HepG2 (cell line): Measurements from ENCODE around the gene USP7. TPM values are rescaled to one million over a fixed set of nuclear protein-coding genes. Genes with fewer than 3 reads are reported as not detected.

Experiments
- ELK4 ChIP-seq: sonication (generic); formaldehyde crosslinking; IDR thresholded peaks from 2 replicates; pipeline ENCODE4 v1.9.0; 2021; ENCODE audit warnings: missing genetic modification reagents, borderline replicate concordance
- EP300 ChIP-seq, 3 experiments: sonication (generic) in 1 of 3; formaldehyde crosslinking in 1 of 3; IDR thresholded peaks; 2 replicates each; pipeline versions ENCODE4 v1.5.1 to v1.6.1; 2011 to 2020; ENCODE audit warnings: low read depth in 2 of 3, low read length in 2 of 3, borderline replicate concordance in 1 of 3, improper control_type of control experiment in 1 of 3, mild to moderate bottlenecking in 1 of 3, missing genetic modification reagents in 1 of 3, moderate library complexity in 1 of 3
- HBP1 ChIP-seq: IDR thresholded peaks from 2 replicates; pipeline ENCODE4 v1.6.1; 2016; ENCODE audit warnings: low read depth, control low read depth
- PCBP2 ChIP-seq: fragments of 200-400 bp; formaldehyde crosslinking; optimal IDR thresholded peaks from 2 replicates; pipeline ENCODE3; 2018; ENCODE audit warnings: low read length, low read depth; ENCODE audit not compliant: poor library complexity, severe bottlenecking
- PRDM15 ChIP-seq: sonication (generic); formaldehyde crosslinking; IDR thresholded peaks from 2 replicates; pipeline ENCODE4 v1.4.0; 2020; ENCODE audit warnings: missing genetic modification reagents
- SRY ChIP-seq: sonication (generic); formaldehyde crosslinking; IDR thresholded peaks from 2 replicates; pipeline ENCODE4 v1.8.0; 2022; ENCODE audit warnings: mild to moderate bottlenecking, missing genetic modification reagents
- TOE1 ChIP-seq: sonication (generic); formaldehyde crosslinking; IDR thresholded peaks from 2 replicates; pipeline ENCODE4 v1.4.0; 2020; ENCODE audit warnings: mild to moderate bottlenecking, missing genetic modification reagents
- ZNF275 ChIP-seq: sonication (generic); formaldehyde crosslinking; IDR thresholded peaks from 2 replicates; pipeline ENCODE4 v1.8.0; 2022; ENCODE audit warnings: missing genetic modification reagents, mild to moderate bottlenecking, inconsistent platforms, borderline replicate concordance
- ZNF563 ChIP-seq: sonication (generic); formaldehyde crosslinking; IDR thresholded peaks from 2 replicates; pipeline ENCODE4 v1.8.0; 2022; ENCODE audit warnings: mild to moderate bottlenecking, moderate library complexity, missing genetic modification reagents
- ZNF564 ChIP-seq: sonication (generic); formaldehyde crosslinking; IDR thresholded peaks from 2 replicates; pipeline ENCODE4 v1.8.1; 2023; ENCODE audit warnings: mild to moderate bottlenecking, missing genetic modification reagents
- ZNF75D ChIP-seq: sonication (generic); formaldehyde crosslinking; IDR thresholded peaks from 2 replicates; pipeline ENCODE4 v1.8.1; 2023; ENCODE audit warnings: missing genetic modification reagents, mild to moderate bottlenecking, borderline replicate concordance
- polyA plus RNA-seq, 8 experiments: library from polyadenylated mRNA; depleted of rRNA in 3 of 8; stranded (reverse) in 7 of 8; unstranded in 1 of 8; fragments of >200 nt; fragmentation: Illumina TruSeq in 4 of 8; extraction: Trizol in 4 of 8; gene quantifications; 2 replicates each; pipeline versions ENCODE4 v1.2.1 to v1.2.3, GENCODE V29; 2011 to 2016; ENCODE audit warnings: low read depth in 4 of 8, missing spikeins in 1 of 8, mixed read lengths in 1 of 8; ENCODE audit not compliant: insufficient read depth in 1 of 8
- total RNA-seq, 5 experiments: library from RNA; depleted of rRNA; stranded (reverse); fragments of >200 nt; fragmentation: Illumina TruSeq; extraction: Trizol; gene quantifications; 2 replicates each; pipeline ENCODE4 v1.2.3, GENCODE V29; 2016; ENCODE audit warnings: low read depth in 1 of 5
- TF ChIP-seq, protein P1 (sequence below): sonication (generic); formaldehyde crosslinking; IDR thresholded peaks from 2 replicates; pipeline ENCODE4 v1.4.0; 2020; ENCODE audit warnings: missing genetic modification reagents
- TF ChIP-seq, protein P2 (sequence below): conservative IDR thresholded peaks from 2 replicates; pipeline ENCODE4 v1.6.1; 2018; ENCODE audit warnings: missing genetic modification reagents
- TF ChIP-seq, protein P3 (sequence below): sonication (generic); formaldehyde crosslinking; IDR thresholded peaks from 2 replicates; pipeline ENCODE4 v1.5.1; 2020; ENCODE audit warnings: mild to moderate bottlenecking, missing genetic modification reagents, borderline replicate concordance

The USP7 gene
- total and polyA plus RNA-seq, 2 of the 13 experiments (the other 11 are each of a cell fraction or from before 2014, with no cell fraction given) = 52.5 to 173 TPM

GRCh38 chr16:8959921-8960787, 3.6 kb downstream of the USP7 start (continued):
- TF ChIP-seq ELK4 (CRISPR knock-in tag) (no peak), PRDM15 (CRISPR knock-in tag) (no peak), ZNF563 (CRISPR knock-in tag) (no peak), EP300 (IDR thresholded peaks at IDR 0.05; ENCODE audit: low read depth in 2 of 2, low read length in 2 of 2) (peak; percentile 67 to 88; a peak in 3 of 4 replicates), EP300 (CRISPR knock-in tag; IDR thresholded peaks at IDR 0.05; ENCODE audit: borderline replicate concordance) (peak; percentile 59; the same call in 1 of the 2 replicates), ZNF75D (CRISPR knock-in tag) (no peak), SRY (no peak), HBP1 (CRISPR knock-in tag) (no peak; the same call in 1 of the 2 replicates), TOE1 (CRISPR knock-in tag) (no peak), ZNF275 (CRISPR knock-in tag) (no peak), PCBP2 (no peak), ZNF564 (CRISPR knock-in tag) (0 out of 2 replicates have a peak, but pooled peaks have one; percentile 64)
- TF ChIP-seq, protein P1, sequence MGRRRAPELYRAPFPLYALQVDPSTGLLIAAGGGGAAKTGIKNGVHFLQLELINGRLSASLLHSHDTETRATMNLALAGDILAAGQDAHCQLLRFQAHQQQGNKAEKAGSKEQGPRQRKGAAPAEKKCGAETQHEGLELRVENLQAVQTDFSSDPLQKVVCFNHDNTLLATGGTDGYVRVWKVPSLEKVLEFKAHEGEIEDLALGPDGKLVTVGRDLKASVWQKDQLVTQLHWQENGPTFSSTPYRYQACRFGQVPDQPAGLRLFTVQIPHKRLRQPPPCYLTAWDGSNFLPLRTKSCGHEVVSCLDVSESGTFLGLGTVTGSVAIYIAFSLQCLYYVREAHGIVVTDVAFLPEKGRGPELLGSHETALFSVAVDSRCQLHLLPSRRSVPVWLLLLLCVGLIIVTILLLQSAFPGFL = no peak
- TF ChIP-seq, protein P2, sequence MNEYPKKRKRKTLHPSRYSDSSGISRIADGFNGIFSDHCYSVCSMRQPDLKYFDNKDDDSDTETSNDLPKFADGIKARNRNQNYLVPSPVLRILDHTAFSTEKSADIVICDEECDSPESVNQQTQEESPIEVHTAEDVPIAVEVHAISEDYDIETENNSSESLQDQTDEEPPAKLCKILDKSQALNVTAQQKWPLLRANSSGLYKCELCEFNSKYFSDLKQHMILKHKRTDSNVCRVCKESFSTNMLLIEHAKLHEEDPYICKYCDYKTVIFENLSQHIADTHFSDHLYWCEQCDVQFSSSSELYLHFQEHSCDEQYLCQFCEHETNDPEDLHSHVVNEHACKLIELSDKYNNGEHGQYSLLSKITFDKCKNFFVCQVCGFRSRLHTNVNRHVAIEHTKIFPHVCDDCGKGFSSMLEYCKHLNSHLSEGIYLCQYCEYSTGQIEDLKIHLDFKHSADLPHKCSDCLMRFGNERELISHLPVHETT (CRISPR knock-in tag) = peak; percentile 43; the same call in 1 of the 2 replicates
- TF ChIP-seq, protein P3, sequence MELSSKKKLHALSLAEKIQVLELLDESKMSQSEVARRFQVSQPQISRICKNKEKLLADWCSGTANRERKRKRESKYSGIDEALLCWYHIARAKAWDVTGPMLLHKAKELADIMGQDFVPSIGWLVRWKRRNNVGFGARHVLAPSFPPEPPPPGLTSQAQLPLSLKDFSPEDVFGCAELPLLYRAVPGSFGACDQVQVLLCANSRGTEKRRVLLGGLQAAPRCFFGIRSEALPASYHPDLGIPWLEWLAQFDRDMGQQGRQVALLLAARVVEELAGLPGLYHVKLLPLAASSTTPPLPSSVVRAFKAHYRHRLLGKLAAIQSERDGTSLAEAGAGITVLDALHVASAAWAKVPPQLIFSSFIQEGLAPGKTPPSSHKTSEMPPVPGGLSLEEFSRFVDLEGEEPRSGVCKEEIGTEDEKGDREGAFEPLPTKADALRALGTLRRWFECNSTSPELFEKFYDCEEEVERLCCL = no peak
